ENCODE data around the gene PRLH. TPM values are rescaled to one million over a fixed set of nuclear protein-coding genes. Genes with fewer than 3 reads are reported as not detected.

Gene PRLH
- total and polyA plus RNA-seq, 12 donors = not detected

DNA sequence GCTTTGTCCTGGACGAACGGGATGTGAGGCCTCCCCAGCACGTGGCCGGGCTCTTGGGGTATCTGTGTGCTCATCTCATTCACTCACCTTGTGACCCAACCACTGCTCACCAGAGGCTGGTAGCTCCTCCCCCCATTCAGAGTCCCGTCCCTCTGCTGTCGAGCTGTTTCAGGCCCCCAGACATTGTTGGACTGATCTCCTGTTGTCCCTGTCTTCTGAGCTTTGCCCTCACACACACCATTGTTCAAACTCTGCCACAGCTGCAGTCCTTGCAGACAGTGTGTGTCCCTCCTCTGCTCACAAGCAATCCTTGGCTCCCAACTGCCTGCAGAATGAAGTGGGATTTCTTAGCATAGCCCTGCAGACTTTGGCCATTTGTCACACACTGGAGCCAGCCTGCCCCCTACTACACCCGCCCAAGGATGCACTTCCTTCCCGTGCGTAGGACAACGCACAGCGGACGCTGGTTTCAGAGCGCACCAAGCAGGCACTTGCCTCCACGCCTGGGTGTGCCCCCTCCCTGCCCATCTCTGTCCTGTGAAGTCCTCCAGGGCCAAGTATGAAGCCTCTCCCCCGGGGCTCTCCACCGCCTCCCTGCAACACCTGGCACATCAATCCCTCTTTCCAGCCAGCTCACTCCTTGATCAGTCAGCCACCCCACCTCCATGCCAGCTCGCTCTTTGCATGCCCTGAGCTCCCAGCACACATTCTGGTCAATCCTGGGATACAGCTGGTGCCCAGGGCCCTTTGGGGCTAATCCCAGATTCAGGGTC lies 16.5 kb upstream of the PRLH start:
- peak in 1 of 8 donors; percentile 8 for ATAC-seq

DNA sequence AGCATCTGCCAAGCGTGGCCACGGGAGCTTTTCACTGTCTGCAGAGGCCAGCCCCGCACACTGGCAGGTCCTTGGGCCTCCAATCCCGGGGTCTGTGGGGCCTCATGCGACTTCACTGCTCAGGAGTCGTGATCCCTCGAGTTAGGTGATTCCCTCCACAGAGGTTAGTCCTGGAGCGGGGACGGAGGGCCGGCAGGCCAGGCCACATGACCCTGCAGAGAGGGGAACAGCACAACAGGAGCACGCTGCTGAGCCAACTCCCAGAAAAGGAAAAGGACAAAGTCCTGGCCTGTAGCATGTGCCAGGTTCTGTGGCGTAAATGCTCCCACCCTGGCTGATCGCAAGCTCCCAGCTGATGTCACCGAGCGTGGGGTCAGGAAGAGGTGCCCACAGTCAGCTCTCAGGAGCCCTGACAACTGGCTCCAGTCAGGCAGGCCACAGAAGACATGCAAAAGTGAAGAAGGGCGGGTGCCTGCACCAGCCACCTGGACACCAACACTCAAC lies 15.3 kb upstream of the PRLH start:
- 90 to 92% methylated on average over 16 of the region's 16 CpGs for WGBS, 2 donors
- DNase-seq = no peak
- Histone ChIP-seq H3K9me3 (peaks cover 0 to 17% (median 11%) of the 10 kb centered on the region in 11 donors), H3K4me1 (peaks cover 0 to 3% (median 0%) of the 10 kb centered on the region in 9 donors), H3K27ac (no peak overlapping the region), H3K36me3 (peaks cover 0 to 41% (median 0%) of the 10 kb centered on the region in 9 donors), H3K27me3 (no peaks in the 10 kb centered on the region), H3K4me3 (no peak overlapping the region)
- TF ChIP-seq, protein P1, sequence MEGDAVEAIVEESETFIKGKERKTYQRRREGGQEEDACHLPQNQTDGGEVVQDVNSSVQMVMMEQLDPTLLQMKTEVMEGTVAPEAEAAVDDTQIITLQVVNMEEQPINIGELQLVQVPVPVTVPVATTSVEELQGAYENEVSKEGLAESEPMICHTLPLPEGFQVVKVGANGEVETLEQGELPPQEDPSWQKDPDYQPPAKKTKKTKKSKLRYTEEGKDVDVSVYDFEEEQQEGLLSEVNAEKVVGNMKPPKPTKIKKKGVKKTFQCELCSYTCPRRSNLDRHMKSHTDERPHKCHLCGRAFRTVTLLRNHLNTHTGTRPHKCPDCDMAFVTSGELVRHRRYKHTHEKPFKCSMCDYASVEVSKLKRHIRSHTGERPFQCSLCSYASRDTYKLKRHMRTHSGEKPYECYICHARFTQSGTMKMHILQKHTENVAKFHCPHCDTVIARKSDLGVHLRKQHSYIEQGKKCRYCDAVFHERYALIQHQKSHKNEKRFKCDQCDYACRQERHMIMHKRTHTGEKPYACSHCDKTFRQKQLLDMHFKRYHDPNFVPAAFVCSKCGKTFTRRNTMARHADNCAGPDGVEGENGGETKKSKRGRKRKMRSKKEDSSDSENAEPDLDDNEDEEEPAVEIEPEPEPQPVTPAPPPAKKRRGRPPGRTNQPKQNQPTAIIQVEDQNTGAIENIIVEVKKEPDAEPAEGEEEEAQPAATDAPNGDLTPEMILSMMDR (IDR thresholded peaks at IDR 0.05) = no peak
- ATAC-seq = peak in 3 of 8 donors; percentile 26 to 40 (median 34)
- intact Hi-C loops (cut with DNase I) = no loop called here

More for the DNA sequence above, 16.5 kb upstream of the PRLH start:
- intact Hi-C loops (cut with DNase I) = no loop called here
- peaks cover 0 to 42% (median 0%) of the 10 kb centered on the region in 9 donors for H3K36me3 ChIP-seq
- peaks cover 0 to 4% (median 0%) of the 10 kb centered on the region in 11 donors for H3K9me3 ChIP-seq
- no peaks in the 10 kb centered on the region for H3K27me3 ChIP-seq
- H3K4me1 ChIP-seq = peaks cover 0 to 3% (median 0%) of the 10 kb centered on the region in 9 donors
- no peak overlapping the region for H3K4me3 ChIP-seq
- no peak for DNase-seq
- TF ChIP-seq, protein P1 (IDR thresholded peaks at IDR 0.05) = no peak
- WGBS, 2 donors = 74 to 78% methylated on average over 17 of the region's 17 CpGs
- H3K27ac ChIP-seq = no peak overlapping the region

DNA sequence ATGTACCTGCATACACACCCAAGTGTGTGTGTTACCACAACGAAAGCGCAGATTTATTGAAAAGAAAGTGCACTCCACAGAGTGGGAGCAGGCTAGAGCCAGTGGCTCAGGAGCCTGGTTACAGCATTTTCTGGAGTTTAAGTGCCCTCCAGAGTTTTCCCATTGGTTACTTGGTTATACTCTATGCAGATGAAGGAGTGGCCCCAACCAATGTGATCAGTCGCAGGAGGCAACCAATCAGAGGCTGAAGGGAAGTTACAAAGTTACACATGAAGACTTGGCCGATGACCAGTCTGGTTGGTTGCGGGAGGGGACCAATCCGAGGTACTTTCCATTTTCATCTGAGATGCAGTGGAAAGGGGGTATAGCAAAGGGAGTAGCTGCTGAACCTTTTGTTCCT lies 13.5 kb upstream of the PRLH start:
- intact Hi-C loops (cut with DNase I) = no loop called here
- no peaks in the 10 kb centered on the region for H3K27me3 ChIP-seq

DNA sequence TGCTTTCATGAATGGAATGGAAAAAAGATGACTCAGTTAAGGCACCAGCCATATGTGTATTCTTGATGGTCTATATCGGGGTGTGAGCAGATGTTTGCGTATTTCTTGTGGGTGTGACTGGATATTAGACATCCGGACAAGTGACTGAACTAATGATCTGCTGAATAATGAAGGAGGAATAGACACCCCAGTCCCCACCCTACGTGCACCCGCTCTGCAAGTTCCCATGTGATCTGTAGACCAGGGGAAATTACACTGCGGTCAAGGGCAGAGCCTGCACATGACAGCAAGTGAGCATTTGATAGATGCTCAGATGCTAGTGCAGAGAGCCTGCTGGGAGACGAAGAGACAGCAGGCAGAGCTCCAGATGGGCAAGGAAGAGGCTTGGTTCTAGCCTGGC lies 12.4 kb upstream of the PRLH start:
- 83 to 91% methylated on average over 7 of the region's 7 CpGs for WGBS, 2 donors
- no peak for ATAC-seq
- H3K4me3 ChIP-seq = no peak overlapping the region
- H3K4me1 ChIP-seq = peaks cover 0 to 4% (median 3%) of the 10 kb centered on the region in 9 donors
- DNase-seq = no peak
- intact Hi-C loops (cut with DNase I) = no loop called here
- peaks cover 0 to 24% (median 0%) of the 10 kb centered on the region in 9 donors for H3K36me3 ChIP-seq
- no peaks in the 10 kb centered on the region for H3K27me3 ChIP-seq
- H3K9me3 ChIP-seq = peaks cover 0 to 21% (median 11%) of the 10 kb centered on the region in 11 donors
- TF ChIP-seq, protein P1 (IDR thresholded peaks at IDR 0.05) = no peak
- H3K27ac ChIP-seq = no peak overlapping the region

More for the DNA sequence above, 13.5 kb upstream of the PRLH start:
- Histone ChIP-seq H3K4me1 (peaks cover 0 to 3% (median 0%) of the 10 kb centered on the region in 9 donors), H3K9me3 (peaks cover 0 to 21% (median 11%) of the 10 kb centered on the region in 11 donors), H3K36me3 (peaks cover 0 to 31% (median 0%) of the 10 kb centered on the region in 9 donors), H3K4me3 (no peak overlapping the region), H3K27ac (no peak overlapping the region)
- ATAC-seq (no peak), DNase-seq (no peak)
- WGBS, 2 donors = 75 to 95% methylated on average over 6 of the region's 6 CpGs
- TF ChIP-seq, protein P1 (IDR thresholded peaks at IDR 0.05) = no peak
